DND-41 (cell line): ENCODE data around the gene LGR6.
A peak's percentile ranks its signal among the peaks of the same experiment; 100 is the strongest.
"Not testable (repeated sequence)": the region's sequence is repeated elsewhere in the genome, so short reads cannot be mapped to it uniquely, and the experiment has no call there.

ENCODE experiments used
- ATAC-seq: fragments of 200-7000 bp; cut with Tn5 transposase; 3 replicates; pipeline ENCODE4 v1.9.1; 2021; ENCODE audit warnings: low read depth; ENCODE audit not compliant: insufficient read depth
- DNase-seq: peaks from one replicate; pipeline ENCODE4 v3.0.0-alpha.2; 2020
- H2AFZ ChIP-seq: 2 replicates; pipeline ENCODE4 v1.6.0; 2012; ENCODE audit warnings: low read depth, low read length
- H3K27ac ChIP-seq: 2 replicates; pipeline ENCODE4 v1.5.1; 2012; ENCODE audit warnings: low read length, inconsistent platforms
- H3K27me3 ChIP-seq: fragments of 200-600 bp; sonication (generic); 2 replicates; pipeline ENCODE4 v1.6.0; 2012; ENCODE audit warnings: low read length, mild to moderate bottlenecking, inconsistent platforms; ENCODE audit not compliant: insufficient read depth, poor library complexity
- H3K36me3 ChIP-seq: 2 replicates; pipeline ENCODE4 v1.5.1; 2012; ENCODE audit warnings: low read length, inconsistent platforms; ENCODE audit not compliant: insufficient read depth
- H3K4me1 ChIP-seq: 2 replicates; pipeline ENCODE4 v1.5.1; 2012; ENCODE audit warnings: mild to moderate bottlenecking, low read length; ENCODE audit not compliant: insufficient read depth
- H3K4me2 ChIP-seq: 2 replicates; pipeline ENCODE4 v1.6.0; 2012; ENCODE audit warnings: mild to moderate bottlenecking, moderate library complexity, low read length, inconsistent platforms; ENCODE audit not compliant: insufficient read depth
- H3K4me3 ChIP-seq, 2 experiments: fragments of 200-600 bp in 1 of 2; shearing (Covaris generic) in 1 of 2; 2 replicates each; pipeline ENCODE4 v1.5.1; 2012 to 2016; ENCODE audit warnings: inconsistent platforms in 2 of 2, low read length in 2 of 2, mild to moderate bottlenecking in 2 of 2, low read depth in 1 of 2, moderate library complexity in 1 of 2
- H3K79me2 ChIP-seq: 2 replicates; pipeline ENCODE4 v1.6.0; 2012; ENCODE audit warnings: low read length, inconsistent platforms; ENCODE audit not compliant: insufficient read depth
- H3K9ac ChIP-seq: 2 replicates; pipeline ENCODE4 v1.6.0; 2012; ENCODE audit warnings: low read depth, mild to moderate bottlenecking, inconsistent platforms, low read length, moderate library complexity
- H3K9me3 ChIP-seq: 2 replicates; pipeline ENCODE4 v1.5.1; 2012; ENCODE audit warnings: low read length, moderate library complexity, mild to moderate bottlenecking, inconsistent platforms; ENCODE audit not compliant: insufficient read depth, severe bottlenecking
- H4K20me1 ChIP-seq: 2 replicates; pipeline ENCODE4 v1.6.0; 2012; ENCODE audit warnings: low read length; ENCODE audit not compliant: insufficient read depth
- CTCF ChIP-seq: IDR thresholded peaks from 2 replicates; pipeline ENCODE4 v1.5.1; 2012; ENCODE audit warnings: borderline replicate concordance, low read length, moderate library complexity, mild to moderate bottlenecking; ENCODE audit not compliant: poor library complexity, severe bottlenecking; ENCODE audit errors: extremely low read depth
- EZH2 ChIP-seq: IDR thresholded peaks from 3 replicates; pipeline ENCODE4 v1.6.1; 2012; ENCODE audit warnings: borderline replicate concordance, low read depth, mild to moderate bottlenecking, moderate library complexity, low read length, inconsistent platforms; ENCODE audit not compliant: severe bottlenecking

LGR6 gene

GRCh38 chr1:202193614-202194327, at the start of gene LGR6:
LGR6 (plus strand) TSS chr1:202193799; CDS start chr1:202193990, 191 bp downstream.
- Histone ChIP-seq H4K20me1 (0 out of 2 replicates have a peak, but pooled peaks cover 4% of the 10 kb centered on the region), H3K4me3 (no peak within 1 kb of the TSS), H3K27ac (no peak within 1 kb of the TSS), H3K36me3 (no peaks in the 10 kb centered on the region), H3K9ac (no peak within 1 kb of the TSS), H3K9me3 (no peaks in the 10 kb centered on the region), H3K27me3 (peaks cover 8% of the 10 kb centered on the region), H3K4me1 (0 out of 2 replicates have a peak, but pooled peaks cover 3% of the 10 kb centered on the region), H3K79me2 (no peaks in the 10 kb centered on the region), H2AFZ (no peak within 1 kb of the TSS), H3K4me2 (no peak within 1 kb of the TSS)
- TF ChIP-seq EZH2 = no peak
- TF ChIP-seq CTCF = no peak
- no peak for ATAC-seq
- DNase-seq = no peak

- peak within 1 kb of the TSS; percentile 96 for H3K9ac ChIP-seq
- peak within 1 kb of the TSS; percentile 89 for H3K4me2 ChIP-seq
- peaks cover 56% of the 10 kb centered on the region for H3K79me2 ChIP-seq
- peaks cover 34% of the 10 kb centered on the region for H4K20me1 ChIP-seq
- peaks cover 48% of the 10 kb centered on the region for H3K36me3 ChIP-seq
- peak within 1 kb of the TSS; percentile 85 for H2AFZ ChIP-seq
- H3K27me3 ChIP-seq = no peaks in the 10 kb centered on the region
- TF ChIP-seq EZH2 (no peak), CTCF (no peak)
- ATAC-seq (peak; percentile 73), DNase-seq (peak; percentile 73)
- peak within 1 kb of the TSS; percentile 87 to 88 for H3K4me3 ChIP-seq
- H3K9me3 ChIP-seq = no peaks in the 10 kb centered on the region
- H3K4me1 ChIP-seq = peaks cover 36% of the 10 kb centered on the region
- H3K27ac ChIP-seq = peak within 1 kb of the TSS; percentile 75
Measured at GRCh38 chr1:202144402-202145067, 49.1 kb upstream of the LGR6 start, which contains the start of gene ARL8A. ARL8A (minus strand) TSS chr1:202144737; CDS start chr1:202144572, 165 bp downstream.

- H3K4me3 ChIP-seq = peak overlapping the region; percentile 87 to 88; a peak in 3 of 4 replicates
- peaks cover 50% of the 10 kb centered on the region for H3K79me2 ChIP-seq
- ATAC-seq (peak; percentile 50), DNase-seq (peak; percentile 50)
- H2AFZ ChIP-seq = peak overlapping the region; percentile 85
- H3K27me3 ChIP-seq = no peaks in the 10 kb centered on the region
- H4K20me1 ChIP-seq = peaks cover 29% of the 10 kb centered on the region
- peaks cover 36% of the 10 kb centered on the region for H3K4me1 ChIP-seq
- peak overlapping the region; percentile 75 for H3K27ac ChIP-seq
- H3K4me2 ChIP-seq = peak overlapping the region; percentile 89
- H3K9me3 ChIP-seq = no peaks in the 10 kb centered on the region
- peak overlapping the region; percentile 96 for H3K9ac ChIP-seq
- peaks cover 48% of the 10 kb centered on the region for H3K36me3 ChIP-seq
- TF ChIP-seq EZH2 = no peak
- TF ChIP-seq CTCF = no peak
Measured at GRCh38 chr1:202145068-202145743, 48.4 kb upstream of the LGR6 start.

GRCh38 chr1:202145744-202146140, 47.9 kb upstream of the LGR6 start:
- Histone ChIP-seq H3K9ac (peak overlapping the region; percentile 96; the same call in 1 of the 2 replicates), H4K20me1 (peaks cover 24% of the 10 kb centered on the region), H3K4me1 (peaks cover 35% of the 10 kb centered on the region), H3K4me3 (peak overlapping the region in 1 of 2 experiments; percentile 88; a peak in 2 of 4 replicates), H3K36me3 (peaks cover 48% of the 10 kb centered on the region), H3K79me2 (peaks cover 45% of the 10 kb centered on the region), H3K4me2 (peak overlapping the region; percentile 89), H2AFZ (peak overlapping the region; percentile 85; the same call in 1 of the 2 replicates)
- not testable (repeated sequence) for ATAC-seq, DNase-seq, H3K9me3 ChIP-seq, H3K27ac ChIP-seq, H3K27me3 ChIP-seq
